HG02763 (cell line): ENCODE data around the gene C22orf39.
"Not testable (repeated sequence)": the region's sequence is repeated elsewhere in the genome, so short reads cannot be mapped to it uniquely, and the experiment has no call there.

ENCODE experiments used
- ATAC-seq: cut with Tn5 transposase; IDR thresholded peaks from one replicate; pipeline ENCODE4 v1.9.1; 2021; ENCODE audit warnings: mild to moderate bottlenecking, moderate library complexity; ENCODE audit not compliant: unreplicated experiment

The C22orf39 gene

GRCh38 chr22:19455033-19455432 lies 7.5 kb upstream of the C22orf39 start:
- no peak for ATAC-seq

GRCh38 chr22:19454156-19454555 lies 6.6 kb upstream of the C22orf39 start:
- ATAC-seq, result no peak

GRCh38 chr22:19453718-19454117 lies 6.2 kb upstream of the C22orf39 start:
- no peak for ATAC-seq

- no peak for ATAC-seq
Measured at GRCh38 chr22:19451570-19451969, 4.1 kb upstream of the C22orf39 start.

GRCh38 chr22:19450363-19451175 lies 3.1 kb upstream of the C22orf39 start:
- no peak for ATAC-seq

GRCh38 chr22:19449422-19449767 lies 1.9 kb upstream of the C22orf39 start:
- ATAC-seq, result no peak

- no peak for ATAC-seq
Measured at GRCh38 chr22:19448739-19449421, 1.4 kb upstream of the C22orf39 start.

GRCh38 chr22:19448076-19448607 lies 631 bp upstream of the C22orf39 start:
- peak; percentile 19 for ATAC-seq

- no peak for ATAC-seq
Measured at GRCh38 chr22:19446603-19447329, 745 bp downstream of the C22orf39 start.

- not testable (repeated sequence) for ATAC-seq
Measured at GRCh38 chr22:19445279-19445982, 2.1 kb downstream of the C22orf39 start.

- ATAC-seq, result no peak
Measured at GRCh38 chr22:19443544-19444211, 3.8 kb downstream of the C22orf39 start.

GRCh38 chr22:19442166-19442565 lies 5.3 kb downstream of the C22orf39 start:
- ATAC-seq, result no peak

- ATAC-seq, result no peak
Measured at GRCh38 chr22:19440411-19441195, 6.9 kb downstream of the C22orf39 start.

- no peak for ATAC-seq
Measured at GRCh38 chr22:19438298-19438697, 9.2 kb downstream of the C22orf39 start.

- ATAC-seq, result not testable (repeated sequence)
Measured at GRCh38 chr22:19436444-19437161, 10.9 kb downstream of the C22orf39 start.

GRCh38 chr22:19434829-19435580 lies 12.5 kb downstream of the C22orf39 start:
- no peak for ATAC-seq

- no peak for ATAC-seq
Measured at GRCh38 chr22:19434401-19434800, 13.1 kb downstream of the C22orf39 start.
